Naive thymus-derived CD8-positive, alpha-beta T cell (primary cell): ENCODE measurements around the gene TMEM131. TPM values are rescaled to one million over a fixed set of nuclear protein-coding genes. Genes with fewer than 3 reads are reported as not detected.
"Not testable (repeated sequence)": the region's sequence is repeated elsewhere in the genome, so short reads cannot be mapped to it uniquely, and the experiment has no call there.

Source experiments
- ATAC-seq, 2 donors: fragments of 150-1000 bp; cut with Tn5 transposase in 1 of 2; sonication (Bioruptor Pico), chemical (Tn5 transposase) in 1 of 2; 1 replicate in 1 of 2; 2 replicates in 1 of 2; pipeline ENCODE4 v1.10.0; 2021; ENCODE audit warnings: mild to moderate bottlenecking in 2 of 2, moderate library complexity in 2 of 2
- POLR2A ChIA-PET: fragments of 350-600 bp; sonication (Branson Sonifier 250); formaldehyde crosslinking; loops from one replicate; lab custom pipeline; 2021; ENCODE audit warnings: antibody characterized with exemption; lab: Charles Lee
- DNase-seq, 10 donors: peaks; one replicate each; pipeline versions ENCODE4 v3.0.0 to v3.0.0-alpha.2; 2020 to 2022
- H3K27ac Mint-ChIP-seq, 10 donors: one replicate each; pipeline ENCODE4 v1.8.0; 2020 to 2022; ENCODE audit warnings: mild to moderate bottlenecking in 10 of 10, mixed read lengths in 10 of 10, moderate library complexity in 4 of 10, inconsistent platforms in 1 of 10
- H3K27me3 Mint-ChIP-seq, 5 donors: one replicate each; pipeline ENCODE4 v1.8.0; 2021 to 2022; ENCODE audit warnings: mixed read lengths in 5 of 5
- H3K36me3 Mint-ChIP-seq, 3 donors: one replicate each; pipeline ENCODE4 v1.8.0; 2020 to 2022; ENCODE audit warnings: mixed read lengths in 3 of 3, mild to moderate bottlenecking in 2 of 3, inconsistent platforms in 1 of 3
- H3K4me1 Mint-ChIP-seq, 4 donors: one replicate each; pipeline ENCODE4 v1.8.0; 2021 to 2022; ENCODE audit warnings: mixed read lengths in 4 of 4
- H3K4me3 Mint-ChIP-seq, 10 donors: one replicate each; pipeline ENCODE4 v1.8.0; 2020 to 2022; ENCODE audit warnings: mild to moderate bottlenecking in 10 of 10, mixed read lengths in 10 of 10, moderate library complexity in 6 of 10, inconsistent platforms in 1 of 10
- H3K9me3 Mint-ChIP-seq, 9 donors: one replicate each; pipeline ENCODE4 v1.8.0; 2020 to 2022; ENCODE audit warnings: mixed read lengths in 9 of 9, mild to moderate bottlenecking in 3 of 9, inconsistent platforms in 1 of 9, moderate library complexity in 1 of 9
- polyA plus RNA-seq, 3 donors: library from polyadenylated mRNA; unstranded; fragments of 300-500 nt; fragmentation: Illumina TruSeq; gene quantifications; one replicate each; pipeline ENCODE4 v1.2.3, GENCODE V29; 2021
- total RNA-seq, 8 experiments: library from RNA in 2 of 8; stranded (reverse) in 2 of 8; gene quantifications; one replicate each; pipeline ENCODE4 v1.2.3 and lab custom pipeline; 2021 to 2026

The TMEM131 gene
- total and polyA plus RNA-seq, 5 experiments from 2014 or later = 11.4 to 61.4 (median 18.1) TPM

DNA sequence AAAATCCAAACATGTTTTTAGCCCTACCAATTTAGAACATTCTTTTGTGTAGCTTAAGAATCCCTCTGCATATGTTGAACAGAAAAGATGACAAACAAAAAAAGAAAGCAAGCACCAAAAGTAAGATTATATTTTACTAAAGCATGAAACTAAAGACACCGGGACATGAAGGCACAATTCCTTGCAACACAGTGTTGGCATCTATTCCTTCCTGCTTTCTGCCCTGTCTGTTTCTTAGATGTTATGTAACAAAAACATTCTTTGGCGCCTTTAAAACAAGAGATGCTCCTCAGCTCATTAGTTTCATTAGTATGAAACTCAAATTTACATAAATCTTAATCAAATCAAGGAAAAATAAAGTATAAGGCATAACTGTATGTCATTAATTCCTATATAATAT, 106.6 kb downstream of the TMEM131 start:
- ATAC-seq (no peak), DNase-seq (no peak)
- POLR2A ChIA-PET = no interaction called here
- Mint-ChIP-seq H3K27ac (no peak overlapping the region), H3K4me3 (no peak overlapping the region), H3K4me1 (peaks cover 0 to 5% (median 2%) of the 10 kb centered on the region in 4 donors), H3K9me3 (peaks cover 7 to 39% (median 18%) of the 10 kb centered on the region in 9 donors), H3K36me3 (peaks cover 34 to 63% (median 53%) of the 10 kb centered on the region in 3 donors), H3K27me3 (no peaks in the 10 kb centered on the region)

DNA sequence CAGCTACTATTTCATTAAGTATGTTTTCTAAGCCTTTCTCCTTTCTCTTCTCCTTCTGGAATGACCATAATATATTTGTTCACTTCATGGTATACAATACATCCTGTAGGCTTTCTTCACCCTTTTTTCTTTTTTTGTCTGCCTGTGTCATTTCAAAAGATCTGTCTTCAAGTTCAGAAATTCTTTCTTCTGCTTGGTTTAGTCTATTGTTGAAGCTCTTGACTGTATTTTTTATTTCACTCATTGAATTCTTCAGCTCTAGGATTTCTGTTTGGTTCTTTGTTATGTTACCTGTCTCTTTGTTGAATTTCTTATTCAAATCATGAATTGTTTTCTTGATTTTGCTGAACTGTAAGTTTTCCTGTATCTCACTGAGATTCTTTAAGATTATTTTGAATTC, 109.9 kb downstream of the TMEM131 start:
- DNase-seq (no peak), ATAC-seq (no peak)
- Mint-ChIP-seq H3K4me1 (peaks cover 0 to 5% (median 3%) of the 10 kb centered on the region in 4 donors), H3K4me3 (no peak overlapping the region), H3K9me3 (peaks cover 7 to 40% (median 18%) of the 10 kb centered on the region in 9 donors), H3K27me3 (no peaks in the 10 kb centered on the region), H3K36me3 (peaks cover 34 to 63% (median 60%) of the 10 kb centered on the region in 3 donors), H3K27ac (no peak overlapping the region)
- POLR2A ChIA-PET = no interaction called here

DNA sequence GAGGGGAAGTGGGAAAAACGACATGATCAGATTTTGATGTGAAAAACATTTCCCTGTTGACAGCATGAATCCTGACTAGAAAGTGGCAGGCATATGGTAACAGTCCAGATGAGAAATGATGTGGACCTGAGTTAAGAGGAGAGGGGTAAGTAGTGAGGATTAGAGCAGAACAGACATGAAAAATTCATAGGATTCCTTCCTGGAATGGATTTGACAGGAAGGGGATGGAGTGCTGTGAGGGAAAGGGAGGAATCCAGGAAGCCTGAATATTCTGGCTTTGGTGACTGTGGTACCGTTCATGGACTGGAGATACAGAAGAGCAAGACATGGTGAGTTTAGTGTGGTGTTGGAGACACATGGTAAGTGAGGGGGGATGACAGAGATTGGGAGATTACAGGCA, 115.4 kb downstream of the TMEM131 start:
- ATAC-seq = no peak
- Mint-ChIP-seq H3K4me3 (no peak overlapping the region), H3K27ac (peak overlapping the region in 4 of 10 donors; percentile 24 to 72 (median 27)), H3K9me3 (peaks cover 0 to 30% (median 7%) of the 10 kb centered on the region in 9 donors), H3K4me1 (peaks cover 18 to 33% (median 27%) of the 10 kb centered on the region in 4 donors), H3K27me3 (no peaks in the 10 kb centered on the region), H3K36me3 (peaks cover 15 to 42% (median 36%) of the 10 kb centered on the region in 3 donors)
- no peak for DNase-seq
- POLR2A ChIA-PET = no interaction called here

DNA sequence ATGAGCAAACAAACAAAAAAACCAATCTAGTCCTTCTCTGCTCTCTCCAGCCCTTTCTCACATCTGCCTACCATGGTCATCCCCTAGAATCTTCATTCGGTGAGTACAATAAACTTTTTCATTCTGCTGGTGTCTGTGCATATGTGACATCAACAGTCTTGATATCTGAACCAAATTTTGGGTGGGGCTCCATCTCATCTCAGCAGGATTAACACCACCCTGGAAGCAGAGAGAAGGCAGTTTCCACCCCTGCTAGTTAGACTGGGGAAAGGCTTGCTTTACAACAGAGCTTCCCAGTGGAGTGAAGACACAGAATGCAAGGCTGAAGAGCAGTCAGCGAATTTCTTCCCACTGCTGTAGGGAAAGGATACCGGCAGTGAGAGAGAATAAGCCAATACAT, 116.9 kb downstream of the TMEM131 start:
- Mint-ChIP-seq H3K27me3 (no peaks in the 10 kb centered on the region), H3K36me3 (peaks cover 16 to 41% (median 30%) of the 10 kb centered on the region in 3 donors), H3K4me3 (no peak overlapping the region), H3K4me1 (peaks cover 19 to 40% (median 38%) of the 10 kb centered on the region in 4 donors), H3K27ac (no peak overlapping the region), H3K9me3 (peaks cover 0 to 24% (median 7%) of the 10 kb centered on the region in 9 donors)
- POLR2A ChIA-PET = no interaction called here
- DNase-seq (no peak), ATAC-seq (no peak)

DNA sequence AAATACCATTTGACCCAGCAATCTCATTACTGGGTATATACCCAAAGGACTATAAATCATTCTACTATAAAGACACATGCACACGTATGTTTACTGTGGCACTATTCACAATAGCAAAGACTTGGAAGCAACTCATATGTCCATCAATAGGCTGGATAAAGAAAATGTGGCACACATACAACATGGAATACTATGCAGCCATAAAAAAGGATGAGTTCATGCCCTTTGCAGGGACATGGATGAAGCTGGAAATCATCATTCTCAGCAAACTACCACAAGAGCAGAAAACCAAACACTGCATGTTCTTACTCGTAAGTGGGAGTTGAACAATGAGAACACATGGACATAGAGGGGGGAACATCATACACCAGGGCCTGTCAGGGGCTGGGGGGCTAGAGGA, 117.4 kb downstream of the TMEM131 start:
- DNase-seq, H3K27ac Mint-ChIP-seq, H3K27me3 Mint-ChIP-seq, ATAC-seq, POLR2A ChIA-PET, H3K4me3 Mint-ChIP-seq: not testable (repeated sequence)
- H3K9me3 Mint-ChIP-seq = peaks cover 0 to 24% (median 7%) of the 10 kb centered on the region in 9 donors
- H3K4me1 Mint-ChIP-seq = peaks cover 21 to 44% (median 42%) of the 10 kb centered on the region in 4 donors
- peaks cover 16 to 41% (median 30%) of the 10 kb centered on the region in 3 donors for H3K36me3 Mint-ChIP-seq

DNA sequence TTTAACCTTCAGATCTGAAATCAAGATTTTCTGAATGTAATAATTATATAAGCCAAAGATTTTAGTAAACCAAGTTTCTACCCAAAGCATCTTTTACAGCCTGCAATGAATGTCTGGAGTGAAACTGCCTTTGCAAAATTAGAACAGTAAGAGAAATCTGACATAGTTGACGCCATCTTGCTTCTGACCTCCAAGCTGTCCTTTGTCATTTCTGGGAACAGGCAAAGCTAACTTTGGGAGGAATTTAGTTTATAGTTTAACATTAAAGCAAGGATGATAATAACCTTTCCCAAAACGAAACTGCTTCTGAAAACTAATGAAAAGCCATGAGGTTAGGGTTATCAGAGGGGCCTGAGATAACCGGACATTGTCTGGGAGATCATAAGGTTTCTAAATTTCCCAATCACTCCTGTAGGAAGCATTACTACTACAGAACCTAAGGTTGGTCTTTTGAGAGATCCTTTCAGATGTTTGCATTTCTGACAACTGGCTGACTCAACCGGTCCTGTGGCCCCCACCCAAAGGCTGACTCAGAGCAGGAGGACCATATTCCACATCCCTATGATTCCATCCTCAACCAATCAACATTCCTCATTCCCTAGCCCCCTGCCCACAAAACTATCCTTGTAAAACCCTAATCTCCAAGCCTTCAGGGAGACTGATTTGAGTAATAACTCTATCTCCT, 124.5 kb downstream of the TMEM131 start:
- peak overlapping the region in 6 of 10 donors; percentile 2 to 86 (median 34) for H3K27ac Mint-ChIP-seq
- no peak for ATAC-seq
- peaks cover 24 to 72% (median 59%) of the 10 kb centered on the region in 4 donors for H3K4me1 Mint-ChIP-seq
- peaks cover 0 to 13% (median under 1%) of the 10 kb centered on the region in 9 donors for H3K9me3 Mint-ChIP-seq
- no peaks in the 10 kb centered on the region for H3K27me3 Mint-ChIP-seq
- POLR2A ChIA-PET = no interaction called here
- H3K4me3 Mint-ChIP-seq = peak overlapping the region in 3 of 10 donors; percentile 1 to 22 (median 19)
- peaks cover 4 to 18% (median 14%) of the 10 kb centered on the region in 3 donors for H3K36me3 Mint-ChIP-seq
- DNase-seq = no peak

DNA sequence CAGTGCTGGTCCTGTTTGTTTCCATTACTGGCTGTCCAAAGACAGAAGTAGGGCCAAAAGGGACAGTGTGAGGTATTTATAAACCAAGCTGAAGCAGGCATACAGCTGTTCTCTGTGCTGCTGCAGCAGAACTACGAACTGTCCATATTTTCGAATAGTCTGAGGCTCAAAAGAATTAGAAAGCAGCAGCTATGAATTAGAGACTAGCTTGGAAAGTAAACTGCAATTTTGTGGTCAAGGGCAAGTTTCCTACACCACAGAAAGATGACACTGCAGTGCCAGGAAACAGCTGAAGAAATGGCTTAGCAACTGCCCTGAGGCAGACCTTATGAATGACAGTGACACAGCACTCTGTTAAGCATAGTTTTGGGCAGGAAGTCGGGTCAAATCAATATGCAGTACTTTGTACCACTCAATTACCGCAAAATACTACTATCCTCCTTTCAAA, 125.3 kb downstream of the TMEM131 start:
- peak overlapping the region in 6 of 10 donors; percentile 0 to 53 (median 24) for H3K27ac Mint-ChIP-seq
- peak in 5 of 10 donors; percentile 9 to 37 (median 22) for DNase-seq
- H3K4me1 Mint-ChIP-seq = peaks cover 21 to 67% (median 52%) of the 10 kb centered on the region in 4 donors
- H3K9me3 Mint-ChIP-seq = peaks cover 0 to 9% (median 4%) of the 10 kb centered on the region in 9 donors
- POLR2A ChIA-PET = no interaction called here
- ATAC-seq = peak; percentile 73 to 77
- peaks cover 2 to 18% (median 16%) of the 10 kb centered on the region in 3 donors for H3K36me3 Mint-ChIP-seq
- H3K27me3 Mint-ChIP-seq = no peaks in the 10 kb centered on the region
- H3K4me3 Mint-ChIP-seq = peak overlapping the region in 7 of 10 donors; percentile 1 to 45 (median 15)

DNA sequence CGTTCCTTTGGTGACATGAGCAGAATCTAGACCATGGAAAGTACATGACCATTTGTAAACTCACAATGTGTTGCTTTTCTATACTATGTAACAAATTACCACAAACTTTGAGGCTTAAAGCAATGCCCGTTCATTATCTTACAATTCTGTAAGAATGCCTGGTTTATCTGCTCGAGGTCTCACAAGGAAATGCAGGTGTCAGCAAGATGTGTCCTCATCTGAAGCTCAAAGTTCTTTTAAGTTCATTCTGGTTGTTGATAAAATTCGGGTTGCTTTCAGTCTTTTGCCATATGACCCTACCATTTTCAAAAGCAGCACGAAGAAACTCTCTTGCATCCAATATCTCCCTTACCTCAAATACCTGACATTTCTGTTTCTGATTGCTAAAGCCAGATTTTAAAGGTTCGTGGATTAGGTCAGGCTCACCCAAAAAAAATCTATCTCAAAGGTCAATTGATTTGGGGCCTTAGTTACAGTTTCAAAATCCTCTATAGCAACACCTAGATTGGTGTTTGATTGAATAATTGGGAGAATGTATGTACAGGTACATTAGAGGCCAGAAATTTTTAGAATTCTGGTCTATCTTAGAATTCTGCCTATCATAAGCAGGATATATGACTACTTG, 125.9 kb downstream of the TMEM131 start:
- POLR2A ChIA-PET = no interaction called here
- ATAC-seq (no peak), DNase-seq (no peak)
- H3K27me3 Mint-ChIP-seq = no peaks in the 10 kb centered on the region
- H3K36me3 Mint-ChIP-seq = peaks cover 0 to 21% (median 16%) of the 10 kb centered on the region in 3 donors
- H3K9me3 Mint-ChIP-seq = peaks cover 0 to 7% (median 4%) of the 10 kb centered on the region in 9 donors
- H3K4me1 Mint-ChIP-seq = peaks cover 18 to 62% (median 46%) of the 10 kb centered on the region in 4 donors
- no peak overlapping the region for H3K4me3 Mint-ChIP-seq
- H3K27ac Mint-ChIP-seq = no peak overlapping the region

DNA sequence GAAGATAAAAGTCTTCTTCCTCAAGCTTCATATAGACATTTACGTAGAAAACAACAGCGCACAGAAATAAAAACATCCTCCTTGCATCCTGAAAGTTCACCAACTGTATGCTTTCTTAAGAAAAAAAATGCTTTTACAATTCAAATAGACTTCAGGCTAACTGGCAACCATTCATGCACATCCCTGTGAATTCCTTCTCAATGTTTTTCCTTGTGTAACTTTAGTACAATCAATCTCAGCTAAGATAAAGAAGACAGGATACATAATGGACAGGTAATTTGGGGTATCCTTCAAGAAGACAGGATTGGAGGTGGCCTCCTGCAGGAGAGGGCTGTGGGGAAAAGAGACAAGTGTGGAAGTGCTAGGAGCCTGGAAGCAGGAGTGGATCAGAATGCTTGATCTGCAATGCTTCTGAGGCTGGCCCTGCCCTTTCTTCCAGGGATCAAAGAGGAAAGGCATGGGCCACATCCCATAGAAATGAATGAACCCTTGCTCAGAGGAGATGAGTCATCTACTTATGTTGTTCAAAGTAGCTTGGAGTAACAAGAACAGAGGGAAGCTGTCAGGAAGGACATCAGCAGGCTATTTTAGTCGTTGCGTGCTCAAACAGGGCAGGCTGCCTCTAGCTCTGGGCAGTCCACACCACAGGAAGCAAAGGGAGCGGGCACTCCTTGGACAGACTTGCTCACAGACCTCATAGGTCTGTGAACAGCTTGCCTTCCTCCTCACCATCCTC, 126.6 kb downstream of the TMEM131 start:
- ATAC-seq (no peak), DNase-seq (no peak)
- peaks cover 0 to 19% (median 16%) of the 10 kb centered on the region in 3 donors for H3K36me3 Mint-ChIP-seq
- H3K27me3 Mint-ChIP-seq = no peaks in the 10 kb centered on the region
- peaks cover 18 to 58% (median 44%) of the 10 kb centered on the region in 4 donors for H3K4me1 Mint-ChIP-seq
- H3K4me3 Mint-ChIP-seq = peak overlapping the region in 1 of 10 donors; percentile 1
- POLR2A ChIA-PET = no interaction called here
- peaks cover 0 to 11% (median 5%) of the 10 kb centered on the region in 9 donors for H3K9me3 Mint-ChIP-seq
- no peak overlapping the region for H3K27ac Mint-ChIP-seq

DNA sequence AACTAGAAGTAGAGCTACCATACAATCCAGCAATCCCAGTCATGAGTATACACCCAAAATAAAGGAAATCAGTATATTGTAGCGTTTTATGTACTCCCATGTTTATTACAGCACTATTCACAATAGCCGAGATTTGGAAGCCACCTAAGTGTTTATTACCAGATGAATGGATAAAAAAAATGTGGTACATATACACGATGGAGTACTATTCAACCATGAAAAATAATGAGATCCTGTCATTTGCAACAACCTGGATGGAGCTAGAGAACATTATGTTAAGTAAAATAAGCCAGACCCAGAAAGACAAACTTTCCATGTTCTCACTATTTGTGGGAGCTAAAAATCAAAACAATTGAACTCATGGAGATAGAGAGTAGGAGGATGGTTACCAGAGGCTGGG, 131.9 kb downstream of the TMEM131 start:
- Mint-ChIP-seq H3K4me3 (no peak overlapping the region), H3K27ac (no peak overlapping the region), H3K4me1 (peaks cover 3 to 19% (median 11%) of the 10 kb centered on the region in 4 donors), H3K9me3 (peaks cover 0 to 25% (median 13%) of the 10 kb centered on the region in 9 donors), H3K27me3 (no peaks in the 10 kb centered on the region), H3K36me3 (peaks cover 16 to 48% (median 44%) of the 10 kb centered on the region in 3 donors)
- DNase-seq = no peak
- POLR2A ChIA-PET = no interaction called here
- no peak for ATAC-seq

DNA sequence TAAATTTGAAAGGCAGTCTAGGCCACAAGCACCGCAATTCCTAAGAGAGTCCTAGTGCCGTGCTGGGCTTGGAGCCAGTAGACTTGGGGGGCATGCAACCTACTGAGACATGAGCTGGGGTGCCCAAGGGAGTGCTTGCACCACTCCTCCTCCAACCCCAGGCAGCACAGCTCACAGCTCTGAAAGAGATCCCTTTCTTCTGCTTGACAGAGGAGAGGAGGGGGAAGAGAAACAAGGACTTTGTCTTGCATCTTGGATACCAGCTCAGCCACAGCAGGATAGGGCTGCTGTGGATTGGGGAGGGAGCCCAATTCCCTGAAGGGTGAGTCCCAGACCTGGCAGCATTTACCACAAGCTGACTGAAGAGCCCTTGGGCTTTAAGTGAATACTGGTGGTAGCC, 134.6 kb downstream of the TMEM131 start:
- Mint-ChIP-seq H3K4me1 (peaks cover 0 to 15% (median 11%) of the 10 kb centered on the region in 4 donors), H3K27me3 (no peaks in the 10 kb centered on the region), H3K27ac (peak overlapping the region in 1 of 10 donors; percentile 49), H3K4me3 (no peak overlapping the region), H3K9me3 (peaks cover 0 to 23% (median 12%) of the 10 kb centered on the region in 9 donors), H3K36me3 (peaks cover 16 to 60% (median 48%) of the 10 kb centered on the region in 3 donors)
- POLR2A ChIA-PET = no interaction called here
- ATAC-seq = no peak
- no peak for DNase-seq

DNA sequence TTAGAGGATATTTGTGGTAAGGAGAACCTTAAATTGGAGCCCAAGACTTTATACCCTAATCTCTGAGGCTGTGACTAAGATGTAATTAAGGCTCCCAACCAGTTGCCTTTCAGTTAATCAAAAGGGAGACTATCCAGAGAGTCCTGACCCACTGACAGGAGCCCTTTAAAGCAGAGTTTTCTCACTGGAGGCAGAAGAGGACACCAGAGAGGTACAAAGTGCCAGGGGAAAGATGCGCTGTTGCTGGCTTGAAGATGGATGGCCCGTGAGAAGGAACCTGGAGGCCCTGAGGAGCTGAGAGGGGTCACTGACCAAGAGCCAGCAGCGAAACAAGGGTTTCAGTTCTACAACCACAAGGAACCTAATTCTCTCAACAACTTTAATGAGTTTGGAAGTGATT, 137.3 kb downstream of the TMEM131 start:
- Mint-ChIP-seq H3K4me3 (no peak overlapping the region), H3K4me1 (peaks cover 10 to 21% (median 18%) of the 10 kb centered on the region in 4 donors), H3K27me3 (no peaks in the 10 kb centered on the region), H3K9me3 (peaks cover 0 to 12% (median 3%) of the 10 kb centered on the region in 9 donors), H3K27ac (peak overlapping the region in 1 of 10 donors; percentile 43), H3K36me3 (peaks cover 9 to 68% (median 38%) of the 10 kb centered on the region in 3 donors)
- POLR2A ChIA-PET = no interaction called here
- ATAC-seq = no peak
- no peak for DNase-seq
